ENCODE data around the gene TMEM184C.

The TMEM184C gene

GRCh38 chr4:147651563-147651962, 34.4 kb downstream of the TMEM184C start:
- Histone ChIP-seq H4K20me1 (ENCODE audit: insufficient read depth, low read length) (no peaks in the 10 kb centered on the region), H3K9me2 (replicated peaks; ENCODE audit: insufficient read depth, low read length) (no peaks in the 10 kb centered on the region), H3K4me2 (ENCODE audit: low read depth, low read length) (no peak overlapping the region), H3K27ac (ENCODE audit: low read length) (no peak overlapping the region), H2AFZ (ENCODE audit: low read length) (no peak overlapping the region), H3K4me1 (ENCODE audit: low read length) (no peaks in the 10 kb centered on the region), H3K79me2 (ENCODE audit: low read length) (no peaks in the 10 kb centered on the region), H3F3A (ENCODE audit: insufficient read depth, low read length) (no peaks in the 10 kb centered on the region), H3K9me3 (replicated peaks; ENCODE audit: insufficient read depth, low read length) (no peaks in the 10 kb centered on the region), H3K36me3 (replicated peaks; ENCODE audit: insufficient read depth, low read length) (no peaks in the 10 kb centered on the region), H3K9ac (ENCODE audit: low read length) (no peak overlapping the region), H3K4me3 (ENCODE audit: low read length) (no peak overlapping the region), H3K27me3 (replicated peaks; ENCODE audit: insufficient read depth, low read length) (no peaks in the 10 kb centered on the region)
- no peak for TF ChIP-seq CTCF (IDR thresholded peaks at IDR 0.05; ENCODE audit: low read length)
- TF ChIP-seq EZH2phosphoT487 (IDR thresholded peaks at IDR 0.05; ENCODE audit: low read length), result no peak
- TF ChIP-seq EZH2 (optimal IDR thresholded peaks at IDR 0.05; ENCODE audit: low read depth, low read length), result no peak
- DNase-seq, result no peak

- Histone ChIP-seq H3K4me3 (ENCODE audit: low read length) (no peak overlapping the region), H3K27ac (ENCODE audit: low read length) (no peak overlapping the region), H3K9ac (ENCODE audit: low read length) (no peak overlapping the region), H2AFZ (ENCODE audit: low read length) (no peak overlapping the region), H3K27me3 (replicated peaks; ENCODE audit: insufficient read depth, low read length) (no peaks in the 10 kb centered on the region), H3K9me3 (replicated peaks; ENCODE audit: insufficient read depth, low read length) (no peaks in the 10 kb centered on the region), H3K9me2 (replicated peaks; ENCODE audit: insufficient read depth, low read length) (no peaks in the 10 kb centered on the region), H3K36me3 (replicated peaks; ENCODE audit: insufficient read depth, low read length) (no peaks in the 10 kb centered on the region), H3K4me2 (ENCODE audit: low read depth, low read length) (no peak overlapping the region), H3K4me1 (ENCODE audit: low read length) (no peaks in the 10 kb centered on the region), H4K20me1 (ENCODE audit: insufficient read depth, low read length) (no peaks in the 10 kb centered on the region), H3F3A (ENCODE audit: insufficient read depth, low read length) (no peaks in the 10 kb centered on the region), H3K79me2 (ENCODE audit: low read length) (no peaks in the 10 kb centered on the region)
- DNase-seq, result no peak
- TF ChIP-seq CTCF (IDR thresholded peaks at IDR 0.05; ENCODE audit: low read length) (no peak), EZH2phosphoT487 (IDR thresholded peaks at IDR 0.05; ENCODE audit: low read length) (no peak), EZH2 (optimal IDR thresholded peaks at IDR 0.05; ENCODE audit: low read depth, low read length) (no peak)
Measured at GRCh38 chr4:147655639-147656038, 38.4 kb downstream of the TMEM184C start.

GRCh38 chr4:147658501-147658900, 41.3 kb downstream of the TMEM184C start:
- Histone ChIP-seq H2AFZ (ENCODE audit: low read length) (no peak overlapping the region), H3K9me2 (replicated peaks; ENCODE audit: insufficient read depth, low read length) (no peaks in the 10 kb centered on the region), H3K4me1 (ENCODE audit: low read length) (no peaks in the 10 kb centered on the region), H4K20me1 (ENCODE audit: insufficient read depth, low read length) (no peaks in the 10 kb centered on the region), H3K79me2 (ENCODE audit: low read length) (no peaks in the 10 kb centered on the region), H3K27me3 (replicated peaks; ENCODE audit: insufficient read depth, low read length) (no peaks in the 10 kb centered on the region), H3K4me3 (ENCODE audit: low read length) (no peak overlapping the region), H3K9me3 (replicated peaks; ENCODE audit: insufficient read depth, low read length) (no peaks in the 10 kb centered on the region), H3K9ac (ENCODE audit: low read length) (no peak overlapping the region), H3K4me2 (ENCODE audit: low read depth, low read length) (no peak overlapping the region), H3K36me3 (replicated peaks; ENCODE audit: insufficient read depth, low read length) (no peaks in the 10 kb centered on the region), H3F3A (ENCODE audit: insufficient read depth, low read length) (no peaks in the 10 kb centered on the region), H3K27ac (ENCODE audit: low read length) (no peak overlapping the region)
- TF ChIP-seq EZH2phosphoT487 (IDR thresholded peaks at IDR 0.05; ENCODE audit: low read length) (no peak), CTCF (IDR thresholded peaks at IDR 0.05; ENCODE audit: low read length) (no peak), EZH2 (optimal IDR thresholded peaks at IDR 0.05; ENCODE audit: low read depth, low read length) (no peak)
- no peak for DNase-seq
